ENCODE measurements around the gene SOCS2.

GRCh38 chr12:93624595-93625294 lies 52.3 kb downstream of the SOCS2 start:
- TF ChIP-seq TAF1 (IDR thresholded peaks at IDR 0.05; ENCODE audit: low read depth, low read length) (no peak), POLR2A (IDR thresholded peaks at IDR 0.05; ENCODE audit: low read depth, low read length) (no peak)

All from GM12891 (cell line).